ENCODE measurements around the gene UBE2E1.

GRCh38 chr3:23886311-23886710, 80.6 kb downstream of the UBE2E1 start:
- TF ChIP-seq, protein P1, sequence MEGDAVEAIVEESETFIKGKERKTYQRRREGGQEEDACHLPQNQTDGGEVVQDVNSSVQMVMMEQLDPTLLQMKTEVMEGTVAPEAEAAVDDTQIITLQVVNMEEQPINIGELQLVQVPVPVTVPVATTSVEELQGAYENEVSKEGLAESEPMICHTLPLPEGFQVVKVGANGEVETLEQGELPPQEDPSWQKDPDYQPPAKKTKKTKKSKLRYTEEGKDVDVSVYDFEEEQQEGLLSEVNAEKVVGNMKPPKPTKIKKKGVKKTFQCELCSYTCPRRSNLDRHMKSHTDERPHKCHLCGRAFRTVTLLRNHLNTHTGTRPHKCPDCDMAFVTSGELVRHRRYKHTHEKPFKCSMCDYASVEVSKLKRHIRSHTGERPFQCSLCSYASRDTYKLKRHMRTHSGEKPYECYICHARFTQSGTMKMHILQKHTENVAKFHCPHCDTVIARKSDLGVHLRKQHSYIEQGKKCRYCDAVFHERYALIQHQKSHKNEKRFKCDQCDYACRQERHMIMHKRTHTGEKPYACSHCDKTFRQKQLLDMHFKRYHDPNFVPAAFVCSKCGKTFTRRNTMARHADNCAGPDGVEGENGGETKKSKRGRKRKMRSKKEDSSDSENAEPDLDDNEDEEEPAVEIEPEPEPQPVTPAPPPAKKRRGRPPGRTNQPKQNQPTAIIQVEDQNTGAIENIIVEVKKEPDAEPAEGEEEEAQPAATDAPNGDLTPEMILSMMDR (conservative IDR thresholded peaks at IDR 0.05 in 1 of 2, IDR thresholded peaks at IDR 0.05 in 1 of 2; ENCODE audit: low read depth in 1 of 2, low read length in 2 of 2) = no peak
- no peak for TF ChIP-seq EZH2 (IDR thresholded peaks at IDR 0.05; ENCODE audit: low read length, missing control alignments)

All from fibroblast of lung (primary cell).